ENCODE data around the gene MDFIC.

GRCh38 chr7:115038158-115038557 is 116.3 kb downstream of the MDFIC start:
- TF ChIP-seq MAFK (IDR thresholded peaks at IDR 0.05; ENCODE audit: low read depth, low read length) (no peak), POLR2A (IDR thresholded peaks at IDR 0.05; ENCODE audit: low read depth, low read length) (no peak), SMC3 (IDR thresholded peaks at IDR 0.05; ENCODE audit: low read depth, low read length) (no peak), MAZ (IDR thresholded peaks at IDR 0.05; ENCODE audit: borderline replicate concordance, low read depth, low read length) (no peak), MXI1 (IDR thresholded peaks at IDR 0.05; ENCODE audit: borderline replicate concordance, low read depth, low read length) (no peak), USF2 (IDR thresholded peaks at IDR 0.05; ENCODE audit: low read depth, low read length) (no peak), FOS (IDR thresholded peaks at IDR 0.05; ENCODE audit: low read depth, low read length) (no peak)
- TF ChIP-seq, protein P1, sequence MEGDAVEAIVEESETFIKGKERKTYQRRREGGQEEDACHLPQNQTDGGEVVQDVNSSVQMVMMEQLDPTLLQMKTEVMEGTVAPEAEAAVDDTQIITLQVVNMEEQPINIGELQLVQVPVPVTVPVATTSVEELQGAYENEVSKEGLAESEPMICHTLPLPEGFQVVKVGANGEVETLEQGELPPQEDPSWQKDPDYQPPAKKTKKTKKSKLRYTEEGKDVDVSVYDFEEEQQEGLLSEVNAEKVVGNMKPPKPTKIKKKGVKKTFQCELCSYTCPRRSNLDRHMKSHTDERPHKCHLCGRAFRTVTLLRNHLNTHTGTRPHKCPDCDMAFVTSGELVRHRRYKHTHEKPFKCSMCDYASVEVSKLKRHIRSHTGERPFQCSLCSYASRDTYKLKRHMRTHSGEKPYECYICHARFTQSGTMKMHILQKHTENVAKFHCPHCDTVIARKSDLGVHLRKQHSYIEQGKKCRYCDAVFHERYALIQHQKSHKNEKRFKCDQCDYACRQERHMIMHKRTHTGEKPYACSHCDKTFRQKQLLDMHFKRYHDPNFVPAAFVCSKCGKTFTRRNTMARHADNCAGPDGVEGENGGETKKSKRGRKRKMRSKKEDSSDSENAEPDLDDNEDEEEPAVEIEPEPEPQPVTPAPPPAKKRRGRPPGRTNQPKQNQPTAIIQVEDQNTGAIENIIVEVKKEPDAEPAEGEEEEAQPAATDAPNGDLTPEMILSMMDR (conservative IDR thresholded peaks at IDR 0.05; ENCODE audit: low read depth, low read length): no peak
- TF ChIP-seq, protein P2, sequence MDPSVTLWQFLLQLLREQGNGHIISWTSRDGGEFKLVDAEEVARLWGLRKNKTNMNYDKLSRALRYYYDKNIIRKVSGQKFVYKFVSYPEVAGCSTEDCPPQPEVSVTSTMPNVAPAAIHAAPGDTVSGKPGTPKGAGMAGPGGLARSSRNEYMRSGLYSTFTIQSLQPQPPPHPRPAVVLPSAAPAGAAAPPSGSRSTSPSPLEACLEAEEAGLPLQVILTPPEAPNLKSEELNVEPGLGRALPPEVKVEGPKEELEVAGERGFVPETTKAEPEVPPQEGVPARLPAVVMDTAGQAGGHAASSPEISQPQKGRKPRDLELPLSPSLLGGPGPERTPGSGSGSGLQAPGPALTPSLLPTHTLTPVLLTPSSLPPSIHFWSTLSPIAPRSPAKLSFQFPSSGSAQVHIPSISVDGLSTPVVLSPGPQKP (IDR thresholded peaks at IDR 0.05; ENCODE audit: borderline replicate concordance, low read depth, low read length): no peak

All from IMR-90 (cell line).